ENCODE data around the gene GLIS1. TPM values are rescaled to one million over a fixed set of nuclear protein-coding genes. Genes with fewer than 3 reads are reported as not detected.

Gene GLIS1
- polyA plus RNA-seq, 3 donors = not detected

- no peaks in the 10 kb centered on the region for H3K9me3 ChIP-seq (replicated peaks in 1 of 2; ENCODE audit: control insufficient read depth in 1 of 2, insufficient read depth in 1 of 2, low read length in 2 of 2)
- no peak for TF ChIP-seq CTCF (IDR thresholded peaks at IDR 0.05)
- H3K9me3 Mint-ChIP-seq = no peaks in the 10 kb centered on the region
- H3K4me3 ChIP-seq (replicated peaks in 1 of 3; ENCODE audit: low read depth in 2 of 3, low read length in 3 of 3) = no peak overlapping the region
- H3K4me1 ChIP-seq (ENCODE audit: control insufficient read depth in 1 of 2, insufficient read depth in 2 of 2, low read length in 2 of 2) = no peaks in the 10 kb centered on the region
- H3K27ac ChIP-seq (ENCODE audit: low read depth in 1 of 2, low read length in 2 of 2) = no peak overlapping the region
- no peaks in the 10 kb centered on the region for H3K27me3 ChIP-seq (ENCODE audit: control insufficient read depth in 2 of 2, insufficient read depth in 2 of 2, low read length in 2 of 2)
- H3K9ac ChIP-seq (ENCODE audit: insufficient read depth, low read length, poor library complexity, severe bottlenecking) = no peak overlapping the region
- peaks cover 1 to 6% (median 3%) of the 10 kb centered on the region in 3 donors for H3K27me3 Mint-ChIP-seq (ENCODE audit: low read depth in 3 of 3)
- DNase-seq = no peak
- WGBS (ENCODE audit: insufficient coverage) = 92% methylated on average over 19 of the region's 19 CpGs
- intact Hi-C loops (cut with micrococcal nuclease) = no loop called here
- H3K4me1 Mint-ChIP-seq = no peaks in the 10 kb centered on the region
- H3K36me3 ChIP-seq (replicated peaks in 1 of 2; ENCODE audit: control insufficient read depth in 1 of 2, insufficient read depth in 2 of 2, low read length in 2 of 2) = no peaks in the 10 kb centered on the region
- H4K20me1 ChIP-seq (ENCODE audit: insufficient read depth, low read length) = no peaks in the 10 kb centered on the region
- no peak overlapping the region for H3K27ac Mint-ChIP-seq
- no peak overlapping the region for H3K4me3 Mint-ChIP-seq
- no peaks in the 10 kb centered on the region for H3K79me2 ChIP-seq (ENCODE audit: insufficient read depth, low read length)
- H3K36me3 Mint-ChIP-seq = no peaks in the 10 kb centered on the region
- H3K4me2 ChIP-seq (replicated peaks; ENCODE audit: extremely low read depth, low read length, poor library complexity, severe bottlenecking) = no peak overlapping the region
- no peak overlapping the region for H2AFZ ChIP-seq (ENCODE audit: insufficient read depth, low read depth, low read length, poor library complexity, severe bottlenecking)
Observed at GRCh38 chr1:53517821-53518352, 221.1 kb downstream of the GLIS1 start.

GRCh38 chr1:53517109-53517508 is 221.9 kb downstream of the GLIS1 start:
- no peaks in the 10 kb centered on the region for H3K9me3 Mint-ChIP-seq
- no peak overlapping the region for H3K27ac ChIP-seq (ENCODE audit: low read depth in 1 of 2, low read length in 2 of 2)
- TF ChIP-seq CTCF (IDR thresholded peaks at IDR 0.05) = no peak
- no peak overlapping the region for H3K9ac ChIP-seq (ENCODE audit: insufficient read depth, low read length, poor library complexity, severe bottlenecking)
- no peaks in the 10 kb centered on the region for H4K20me1 ChIP-seq (ENCODE audit: insufficient read depth, low read length)
- H3K27me3 ChIP-seq (ENCODE audit: control insufficient read depth in 2 of 2, insufficient read depth in 2 of 2, low read length in 2 of 2) = no peaks in the 10 kb centered on the region
- H2AFZ ChIP-seq (ENCODE audit: insufficient read depth, low read depth, low read length, poor library complexity, severe bottlenecking) = no peak overlapping the region
- H3K79me2 ChIP-seq (ENCODE audit: insufficient read depth, low read length) = no peaks in the 10 kb centered on the region
- no peaks in the 10 kb centered on the region for H3K4me1 ChIP-seq (ENCODE audit: control insufficient read depth in 1 of 2, insufficient read depth in 2 of 2, low read length in 2 of 2)
- no peak overlapping the region for H3K4me3 Mint-ChIP-seq
- H3K27me3 Mint-ChIP-seq (ENCODE audit: low read depth in 3 of 3) = peaks cover 1 to 6% (median 3%) of the 10 kb centered on the region in 3 donors
- peak overlapping the region in 1 of 7 donors; percentile 16 for H3K27ac Mint-ChIP-seq
- intact Hi-C loops (cut with micrococcal nuclease) = no loop called here
- H3K36me3 Mint-ChIP-seq = no peaks in the 10 kb centered on the region
- H3K4me2 ChIP-seq (replicated peaks; ENCODE audit: extremely low read depth, low read length, poor library complexity, severe bottlenecking) = no peak overlapping the region
- no peak overlapping the region for H3K4me3 ChIP-seq (replicated peaks in 1 of 3; ENCODE audit: low read depth in 2 of 3, low read length in 3 of 3)
- H3K9me3 ChIP-seq (replicated peaks in 1 of 2; ENCODE audit: control insufficient read depth in 1 of 2, insufficient read depth in 1 of 2, low read length in 2 of 2) = no peaks in the 10 kb centered on the region
- DNase-seq = no peak
- 96% methylated on average over 4 of the region's 7 CpGs for WGBS (ENCODE audit: insufficient coverage)
- H3K4me1 Mint-ChIP-seq = no peaks in the 10 kb centered on the region
- H3K36me3 ChIP-seq (replicated peaks in 1 of 2; ENCODE audit: control insufficient read depth in 1 of 2, insufficient read depth in 2 of 2, low read length in 2 of 2) = no peaks in the 10 kb centered on the region
